H7 (cell line): ENCODE results near the gene SLC25A34. TPM values are rescaled to one million over a fixed set of nuclear protein-coding genes. Genes with fewer than 3 reads are reported as not detected.

Source experiments
- DNase-seq: peaks from one replicate; pipeline ENCODE4 v3.0.0; 2012
- H3K27me3 ChIP-seq: 2 replicates; pipeline ENCODE4 v1.6.0; 2011; ENCODE audit warnings: mild to moderate bottlenecking, low read length; ENCODE audit not compliant: control insufficient read depth, insufficient read depth
- H3K36me3 ChIP-seq: replicated peaks from 2 replicates; pipeline ENCODE4 v1.5.1; 2011; ENCODE audit warnings: low read length; ENCODE audit not compliant: control insufficient read depth, insufficient read depth
- H3K4me3 ChIP-seq: 2 replicates; pipeline ENCODE4 v1.5.1; 2011; ENCODE audit warnings: low read depth, mild to moderate bottlenecking, control low read depth, low read length, moderate library complexity; ENCODE audit not compliant: insufficient read depth
- total RNA-seq: library from RNA; depleted of rRNA; stranded (reverse); fragments of >200 nt; shearing (Covaris generic); gene quantifications from 2 replicates; pipeline ENCODE4 v1.2.3, GENCODE V29; 2014

Gene SLC25A34
- total RNA-seq, 1 experiment from 2014 or later, result 1.7 TPM

DNA sequence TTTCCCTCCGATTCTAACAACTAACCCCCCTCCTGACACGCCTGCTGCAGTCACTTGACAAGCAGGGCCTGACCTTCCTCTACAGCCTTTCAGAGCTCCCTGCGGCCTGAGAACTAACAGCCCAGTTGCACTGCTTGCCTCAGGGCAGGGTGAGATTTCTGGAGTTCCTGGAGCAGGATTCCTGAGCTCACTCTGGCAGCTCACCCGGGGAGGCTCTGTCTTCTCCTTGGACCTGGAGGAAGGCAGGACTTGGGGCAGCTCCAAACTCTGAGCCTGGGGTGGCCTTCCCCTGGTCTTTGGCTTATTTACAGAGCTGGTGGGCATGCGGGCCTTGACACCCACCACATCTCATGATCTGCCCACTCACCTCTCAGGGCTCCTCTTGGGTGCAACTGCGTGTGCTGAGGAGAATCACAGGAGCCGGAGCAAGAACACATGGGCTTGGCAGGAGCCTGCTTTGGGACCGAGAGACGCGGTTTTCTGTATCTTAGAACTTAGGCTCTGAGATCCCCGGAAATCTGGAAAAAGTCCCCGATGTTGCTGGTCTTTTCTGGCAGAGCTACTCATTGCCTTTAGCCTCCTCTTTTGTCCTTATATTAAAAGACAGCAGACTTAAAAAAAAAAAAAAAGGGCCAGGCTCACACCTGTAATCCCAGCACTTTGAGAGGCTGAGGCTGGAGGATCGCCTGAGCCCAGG, 13.1 kb upstream of the SLC25A34 start:
- Histone ChIP-seq H3K4me3 (no peak overlapping the region), H3K36me3 (peaks cover 20% of the 10 kb centered on the region), H3K27me3 (no peaks in the 10 kb centered on the region)

GRCh38 chr1:15723631-15724246, 12.3 kb upstream of the SLC25A34 start:
- DNase-seq, result no peak
- Histone ChIP-seq H3K27me3 (no peaks in the 10 kb centered on the region), H3K36me3 (peaks cover 18% of the 10 kb centered on the region), H3K4me3 (no peak overlapping the region)

More for the DNA sequence above, 13.1 kb upstream of the SLC25A34 start:
- no peak for DNase-seq

GRCh38 chr1:15724949-15725880, 10.8 kb upstream of the SLC25A34 start:
- Histone ChIP-seq H3K36me3 (peaks cover 13% of the 10 kb centered on the region), H3K27me3 (no peaks in the 10 kb centered on the region), H3K4me3 (no peak overlapping the region)
- DNase-seq, result peak; percentile 64

DNA sequence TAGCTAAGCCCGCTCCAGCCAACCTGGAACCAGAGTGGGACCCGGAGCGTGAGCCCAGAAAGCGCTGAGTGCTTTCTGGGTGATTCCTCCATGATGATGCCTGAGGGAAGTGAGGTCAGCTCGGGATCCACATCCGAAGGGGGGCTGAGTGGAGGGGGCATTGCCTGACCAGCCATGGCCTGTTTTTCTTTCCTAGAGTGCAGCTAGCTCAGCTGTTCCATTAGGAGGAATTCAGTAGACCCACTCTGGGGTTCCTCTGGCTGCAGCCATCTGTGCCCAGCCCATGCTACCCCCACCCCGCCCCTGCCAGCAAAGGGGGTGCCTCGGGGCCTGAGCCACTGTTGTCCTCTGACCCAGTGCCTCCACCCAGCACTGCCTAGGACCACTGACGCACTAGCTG, 9.6 kb upstream of the SLC25A34 start:
- Histone ChIP-seq H3K27me3 (no peaks in the 10 kb centered on the region), H3K4me3 (no peak overlapping the region), H3K36me3 (peaks cover 12% of the 10 kb centered on the region)
- no peak for DNase-seq

- peak; percentile 76 for DNase-seq
- Histone ChIP-seq H3K36me3 (peaks cover 12% of the 10 kb centered on the region), H3K4me3 (no peak overlapping the region), H3K27me3 (no peaks in the 10 kb centered on the region)
These were observed 9.0 kb upstream of the SLC25A34 start for GRCh38 chr1:15727021-15727420.

DNA sequence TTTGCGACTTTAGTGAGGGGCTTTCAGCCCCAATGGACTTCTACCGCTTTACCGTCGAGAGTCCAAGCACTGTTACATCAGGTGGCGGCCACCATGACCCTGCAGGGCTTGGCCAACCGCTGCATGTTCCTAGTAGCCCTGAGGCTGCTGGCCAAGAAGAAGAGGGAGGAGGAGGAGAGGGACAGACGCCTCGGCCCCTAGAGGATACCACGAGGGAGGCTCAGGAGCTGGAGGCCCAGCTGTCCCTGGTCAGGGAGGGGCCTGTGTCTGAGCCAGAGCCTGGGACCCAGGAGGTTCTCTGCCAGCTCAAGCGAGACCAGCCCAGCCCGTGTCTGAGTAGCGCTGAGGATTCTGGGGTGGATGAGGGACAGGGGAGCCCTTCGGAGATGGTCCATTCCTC, 8.6 kb upstream of the SLC25A34 start:
- no peak for DNase-seq
- Histone ChIP-seq H3K4me3 (no peak overlapping the region), H3K27me3 (no peaks in the 10 kb centered on the region), H3K36me3 (peaks cover 12% of the 10 kb centered on the region)

DNA sequence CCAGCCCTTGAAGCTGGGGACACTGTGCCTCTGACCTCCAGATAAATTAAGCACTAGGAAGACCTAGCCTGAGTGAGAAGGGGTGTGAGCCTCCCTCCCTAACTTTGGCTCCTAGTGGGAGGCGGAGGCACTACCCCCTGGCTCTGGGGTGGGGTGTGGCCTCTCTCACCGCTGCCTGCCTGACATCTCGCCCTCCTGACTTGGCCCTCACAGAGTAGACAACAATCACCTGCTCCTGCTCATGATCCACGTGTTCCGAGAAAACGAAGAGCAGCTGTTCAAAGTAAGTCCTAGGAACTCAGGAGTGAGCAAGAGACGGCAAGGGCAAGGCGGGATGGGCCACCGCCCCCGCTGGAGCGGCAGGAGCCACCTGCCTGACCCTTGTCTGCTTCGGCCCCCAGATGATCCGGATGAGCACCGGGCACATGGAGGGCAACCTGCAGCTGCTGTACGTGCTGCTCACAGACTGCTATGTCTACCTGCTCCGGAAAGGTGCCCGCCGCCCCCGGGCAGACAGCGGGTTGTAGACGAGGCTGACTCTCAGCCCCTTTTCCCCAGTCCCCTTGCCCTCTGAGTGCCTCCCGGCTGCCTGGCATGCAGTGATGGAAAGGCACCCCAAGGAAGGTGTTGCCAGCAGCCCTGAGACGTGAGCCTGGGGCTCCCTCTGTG, 8.1 kb upstream of the SLC25A34 start:
- no peak overlapping the region for H3K4me3 ChIP-seq
- H3K36me3 ChIP-seq, result peaks cover 12% of the 10 kb centered on the region
- peak; percentile 52 for DNase-seq
- H3K27me3 ChIP-seq, result no peaks in the 10 kb centered on the region

GRCh38 chr1:15728937-15729657, 7.0 kb upstream of the SLC25A34 start:
- H3K36me3 ChIP-seq, result peaks cover 15% of the 10 kb centered on the region
- H3K27me3 ChIP-seq, result no peaks in the 10 kb centered on the region
- H3K4me3 ChIP-seq, result no peak overlapping the region
- no peak for DNase-seq

GRCh38 chr1:15730423-15730822, 5.6 kb upstream of the SLC25A34 start:
- Histone ChIP-seq H3K36me3 (peaks cover 14% of the 10 kb centered on the region), H3K4me3 (no peak overlapping the region), H3K27me3 (no peaks in the 10 kb centered on the region)
- peak; percentile 55 for DNase-seq

GRCh38 chr1:15730936-15731335, 5.1 kb upstream of the SLC25A34 start:
- H3K27me3 ChIP-seq, result no peaks in the 10 kb centered on the region

DNA sequence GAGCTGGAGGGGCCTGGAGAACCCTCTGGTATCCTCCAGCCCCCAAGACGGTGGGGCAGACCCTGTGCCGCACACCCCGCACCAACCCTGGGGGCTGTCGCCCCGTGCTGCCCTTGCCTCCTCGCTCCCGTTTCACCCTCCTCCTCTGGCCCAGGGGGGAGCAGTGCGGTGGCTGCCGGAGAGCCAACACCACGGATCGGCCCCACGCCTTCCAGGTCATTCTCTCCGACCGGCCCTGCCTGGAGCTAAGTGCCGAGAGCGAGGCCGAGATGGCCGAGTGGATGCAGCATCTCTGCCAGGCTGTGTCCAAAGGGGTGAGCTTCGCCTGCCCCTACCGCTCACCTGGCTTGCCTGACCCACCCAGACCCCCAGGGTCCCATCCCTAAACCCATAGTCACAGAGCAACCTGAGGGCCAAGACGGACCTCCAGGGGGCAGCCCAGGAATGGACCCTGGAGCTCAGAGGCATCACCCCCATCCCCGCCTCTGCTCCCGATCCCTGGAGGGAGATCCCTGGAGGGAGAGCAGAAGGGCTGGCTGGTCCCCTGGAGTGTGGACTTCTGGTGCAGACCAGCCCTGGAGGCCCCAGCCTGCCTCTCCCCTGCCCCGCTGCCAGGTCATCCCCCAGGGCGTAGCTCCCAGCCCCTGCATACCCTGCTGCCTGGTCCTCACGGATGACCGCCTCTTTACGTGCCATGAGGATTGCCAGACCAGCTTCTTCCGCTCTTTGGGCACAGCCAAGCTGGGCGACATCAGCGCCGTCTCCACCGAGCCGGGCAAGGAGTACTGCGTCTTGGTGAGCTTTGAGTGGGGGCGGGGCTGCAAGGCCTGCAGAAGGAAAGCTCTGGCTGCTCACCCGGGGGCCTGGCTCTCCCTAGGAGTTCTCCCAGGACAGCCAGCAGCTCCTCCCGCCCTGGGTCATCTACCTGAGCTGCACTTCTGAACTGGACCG, 4.0 kb upstream of the SLC25A34 start:
- Histone ChIP-seq H3K36me3 (peaks cover 12% of the 10 kb centered on the region), H3K4me3 (no peak overlapping the region), H3K27me3 (no peaks in the 10 kb centered on the region)
- DNase-seq, result peak; percentile 75

More at GRCh38 chr1:15730936-15731335, 5.1 kb upstream of the SLC25A34 start:
- peaks cover 12% of the 10 kb centered on the region for H3K36me3 ChIP-seq
- H3K4me3 ChIP-seq, result no peak overlapping the region
- DNase-seq, result no peak

DNA sequence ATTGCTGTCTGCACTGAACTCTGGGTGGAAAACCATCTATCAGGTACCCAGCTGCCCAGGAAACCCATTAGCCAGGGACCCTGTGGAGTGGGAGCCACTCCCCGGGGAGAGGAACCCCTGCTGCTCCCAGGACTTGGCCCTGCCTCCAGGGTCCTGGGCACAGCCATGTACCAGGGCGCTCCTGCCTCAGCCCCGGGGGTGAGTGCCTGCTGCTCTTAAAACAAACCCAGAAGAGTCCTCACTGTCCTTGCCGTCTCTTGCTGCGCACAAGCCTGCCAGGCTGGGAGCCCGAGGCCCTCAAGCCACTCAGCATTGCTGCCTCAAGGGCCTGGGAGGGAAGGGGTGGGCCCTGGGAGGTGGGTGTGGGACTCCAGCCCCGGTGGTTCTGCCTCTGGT, 3.4 kb upstream of the SLC25A34 start:
- DNase-seq, result no peak
- H3K36me3 ChIP-seq, result peaks cover 10% of the 10 kb centered on the region
- no peak overlapping the region for H3K4me3 ChIP-seq
- no peaks in the 10 kb centered on the region for H3K27me3 ChIP-seq

GRCh38 chr1:15733218-15733725, 2.8 kb upstream of the SLC25A34 start:
- Histone ChIP-seq H3K36me3 (peaks cover 8% of the 10 kb centered on the region), H3K4me3 (no peak overlapping the region), H3K27me3 (no peaks in the 10 kb centered on the region)
- DNase-seq, result peak; percentile 54
